Measurements from ENCODE around the gene NUTF2. TPM values are rescaled to one million over a fixed set of nuclear protein-coding genes. Genes with fewer than 3 reads are reported as not detected.

Gene NUTF2
- total RNA-seq, 1 experiment from 2014 or later = 145 TPM

DNA sequence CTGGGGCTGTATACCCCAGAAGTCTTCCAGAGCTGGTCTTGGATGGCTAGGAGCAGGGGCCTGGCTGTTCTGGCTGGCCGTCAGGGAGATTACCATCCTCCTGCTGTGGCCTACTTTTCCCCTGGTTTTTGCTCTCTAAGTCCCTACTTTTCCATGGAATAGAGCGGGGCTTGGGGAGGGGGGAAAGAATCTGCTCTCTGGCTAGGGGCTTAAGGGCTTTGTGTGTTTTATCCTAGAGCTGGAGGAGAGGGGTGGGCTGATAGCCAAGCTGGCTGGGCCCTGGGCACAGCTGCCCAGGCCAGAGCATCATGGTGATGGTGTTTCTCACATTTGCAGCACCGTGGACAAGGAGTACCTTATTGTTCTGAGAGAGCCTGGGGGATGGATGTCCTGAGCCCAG, 41.6 kb downstream of the NUTF2 start:
- Histone ChIP-seq H3K27ac (ENCODE audit: low read depth, low read length) (no peak overlapping the region), H3K9me3 (ENCODE audit: control insufficient read depth in 1 of 2, insufficient read depth in 1 of 2, low read depth in 1 of 2, low read length in 2 of 2) (no peaks in the 10 kb centered on the region), H4K20me1 (ENCODE audit: insufficient read depth) (peaks cover 3% of the 10 kb centered on the region; the same call in 1 of the 2 replicates), H3K36me3 (ENCODE audit: control insufficient read depth in 1 of 2, insufficient read depth in 2 of 2, low read length in 2 of 2) (peaks cover under 1 to 7% of the 10 kb centered on the region in 2 experiments; a peak in 2 of 4 replicates), H2AFZ (ENCODE audit: low read depth, low read length, poor library complexity, severe bottlenecking) (no peak overlapping the region), H3K79me2 (ENCODE audit: insufficient read depth, low read length) (peaks cover 2% of the 10 kb centered on the region), H3K4me3 (replicated peaks in 1 of 2; ENCODE audit: low read depth in 1 of 2, low read length in 2 of 2) (no peak overlapping the region), H3K4me1 (ENCODE audit: control insufficient read depth in 1 of 2, insufficient read depth in 2 of 2, low read length in 2 of 2) (peaks cover 5 to 6% of the 10 kb centered on the region in 2 experiments; a peak in 3 of 4 replicates), H3K4me2 (ENCODE audit: low read length) (no peak overlapping the region), H3K27me3 (ENCODE audit: insufficient read depth, low read length) (no peaks in the 10 kb centered on the region), H3K9me2 (ENCODE audit: insufficient read depth) (no peaks in the 10 kb centered on the region), H3K9ac (ENCODE audit: low read length) (no peak overlapping the region)
- BruUV-seq (replicated peaks) = no TSS peak
- ChIA-PET RAD21 (ENCODE audit: low non-redundant PET in 1 of 2, low total read pairs in 2 of 2, uncharacterized antibody in 2 of 2, unreplicated experiment in 2 of 2) (no interaction called here), POLR2A (no interaction called here), CTCF (interaction anchor here (1.2 kb wide), 1 partner anchor 367 kb away, joined by 4 read pairs; no protein-coding TSS in a partner anchor)
- DNase-seq (ENCODE audit: low read depth, low spot score) = no peak
- TF ChIP-seq, protein P1, sequence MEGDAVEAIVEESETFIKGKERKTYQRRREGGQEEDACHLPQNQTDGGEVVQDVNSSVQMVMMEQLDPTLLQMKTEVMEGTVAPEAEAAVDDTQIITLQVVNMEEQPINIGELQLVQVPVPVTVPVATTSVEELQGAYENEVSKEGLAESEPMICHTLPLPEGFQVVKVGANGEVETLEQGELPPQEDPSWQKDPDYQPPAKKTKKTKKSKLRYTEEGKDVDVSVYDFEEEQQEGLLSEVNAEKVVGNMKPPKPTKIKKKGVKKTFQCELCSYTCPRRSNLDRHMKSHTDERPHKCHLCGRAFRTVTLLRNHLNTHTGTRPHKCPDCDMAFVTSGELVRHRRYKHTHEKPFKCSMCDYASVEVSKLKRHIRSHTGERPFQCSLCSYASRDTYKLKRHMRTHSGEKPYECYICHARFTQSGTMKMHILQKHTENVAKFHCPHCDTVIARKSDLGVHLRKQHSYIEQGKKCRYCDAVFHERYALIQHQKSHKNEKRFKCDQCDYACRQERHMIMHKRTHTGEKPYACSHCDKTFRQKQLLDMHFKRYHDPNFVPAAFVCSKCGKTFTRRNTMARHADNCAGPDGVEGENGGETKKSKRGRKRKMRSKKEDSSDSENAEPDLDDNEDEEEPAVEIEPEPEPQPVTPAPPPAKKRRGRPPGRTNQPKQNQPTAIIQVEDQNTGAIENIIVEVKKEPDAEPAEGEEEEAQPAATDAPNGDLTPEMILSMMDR (IDR thresholded peaks at IDR 0.05 in 2 of 3, conservative IDR thresholded peaks at IDR 0.05 in 1 of 3; ENCODE audit: borderline replicate concordance in 1 of 3, insufficient read depth in 1 of 3, low read depth in 2 of 3, low read length in 2 of 3) = no peak
- TF ChIP-seq EGR1 (IDR thresholded peaks at IDR 0.05; ENCODE audit: low read depth) = no peak
- no peak for TF ChIP-seq TCF7L2 (IDR thresholded peaks at IDR 0.05; ENCODE audit: borderline replicate concordance, extremely low read depth, insufficient read depth, insufficient read length)
- TF ChIP-seq CEBPB (IDR thresholded peaks at IDR 0.05; ENCODE audit: low read depth) = no peak
- no peak for TF ChIP-seq SIN3A (IDR thresholded peaks at IDR 0.05; ENCODE audit: low read depth)
- no peak for TF ChIP-seq JUND (IDR thresholded peaks at IDR 0.05)
- TF ChIP-seq RAD21 (IDR thresholded peaks at IDR 0.05; ENCODE audit: low read depth) = no peak
- TF ChIP-seq, protein P2, sequence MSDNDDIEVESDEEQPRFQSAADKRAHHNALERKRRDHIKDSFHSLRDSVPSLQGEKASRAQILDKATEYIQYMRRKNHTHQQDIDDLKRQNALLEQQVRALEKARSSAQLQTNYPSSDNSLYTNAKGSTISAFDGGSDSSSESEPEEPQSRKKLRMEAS (IDR thresholded peaks at IDR 0.05) = no peak
- no peak for TF ChIP-seq ZNF274 (IDR thresholded peaks at IDR 0.05; ENCODE audit: low read depth, low read length)
- no peak for TF ChIP-seq EZH2phosphoT487 (IDR thresholded peaks at IDR 0.05; ENCODE audit: borderline replicate concordance)
- TF ChIP-seq, protein P3, sequence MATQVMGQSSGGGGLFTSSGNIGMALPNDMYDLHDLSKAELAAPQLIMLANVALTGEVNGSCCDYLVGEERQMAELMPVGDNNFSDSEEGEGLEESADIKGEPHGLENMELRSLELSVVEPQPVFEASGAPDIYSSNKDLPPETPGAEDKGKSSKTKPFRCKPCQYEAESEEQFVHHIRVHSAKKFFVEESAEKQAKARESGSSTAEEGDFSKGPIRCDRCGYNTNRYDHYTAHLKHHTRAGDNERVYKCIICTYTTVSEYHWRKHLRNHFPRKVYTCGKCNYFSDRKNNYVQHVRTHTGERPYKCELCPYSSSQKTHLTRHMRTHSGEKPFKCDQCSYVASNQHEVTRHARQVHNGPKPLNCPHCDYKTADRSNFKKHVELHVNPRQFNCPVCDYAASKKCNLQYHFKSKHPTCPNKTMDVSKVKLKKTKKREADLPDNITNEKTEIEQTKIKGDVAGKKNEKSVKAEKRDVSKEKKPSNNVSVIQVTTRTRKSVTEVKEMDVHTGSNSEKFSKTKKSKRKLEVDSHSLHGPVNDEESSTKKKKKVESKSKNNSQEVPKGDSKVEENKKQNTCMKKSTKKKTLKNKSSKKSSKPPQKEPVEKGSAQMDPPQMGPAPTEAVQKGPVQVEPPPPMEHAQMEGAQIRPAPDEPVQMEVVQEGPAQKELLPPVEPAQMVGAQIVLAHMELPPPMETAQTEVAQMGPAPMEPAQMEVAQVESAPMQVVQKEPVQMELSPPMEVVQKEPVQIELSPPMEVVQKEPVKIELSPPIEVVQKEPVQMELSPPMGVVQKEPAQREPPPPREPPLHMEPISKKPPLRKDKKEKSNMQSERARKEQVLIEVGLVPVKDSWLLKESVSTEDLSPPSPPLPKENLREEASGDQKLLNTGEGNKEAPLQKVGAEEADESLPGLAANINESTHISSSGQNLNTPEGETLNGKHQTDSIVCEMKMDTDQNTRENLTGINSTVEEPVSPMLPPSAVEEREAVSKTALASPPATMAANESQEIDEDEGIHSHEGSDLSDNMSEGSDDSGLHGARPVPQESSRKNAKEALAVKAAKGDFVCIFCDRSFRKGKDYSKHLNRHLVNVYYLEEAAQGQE (IDR thresholded peaks at IDR 0.05; ENCODE audit: low read depth) = no peak
- TF ChIP-seq EZH2 (IDR thresholded peaks at IDR 0.05) = no peak
- no peak for TF ChIP-seq SRF (IDR thresholded peaks at IDR 0.05; ENCODE audit: low read depth)
- no peak for TF ChIP-seq YY1 (IDR thresholded peaks at IDR 0.05; ENCODE audit: extremely low read depth, insufficient replicate concordance, low read depth, low read length)
- TF ChIP-seq SP1 (IDR thresholded peaks at IDR 0.05; ENCODE audit: low read depth) = no peak
- no peak for TF ChIP-seq POLR2AphosphoS5 (IDR thresholded peaks at IDR 0.05; ENCODE audit: low read depth, low read length)
- no peak for TF ChIP-seq CBX3 (IDR thresholded peaks at IDR 0.05; ENCODE audit: low read depth)
- ATAC-seq = no peak
- intact Hi-C loops (cut with micrococcal nuclease) = loop anchor here (10.0 kb wide), 1 partner anchor 336 kb away; no protein-coding TSS in a partner anchor
